H1 (cell line): ENCODE results near the gene TMEM163. TPM values are rescaled to one million over a fixed set of nuclear protein-coding genes. Genes with fewer than 3 reads are reported as not detected.

Experiments
- CTCF ChIA-PET: fragments of 300-600 bp; sonication (Branson Sonifier 250); formaldehyde crosslinking; loops from one replicate; lab custom pipeline; 2021; ENCODE audit not compliant: partially characterized antibody; lab: Charles Lee
- POLR2A ChIA-PET: fragments of 300-600 bp; sonication (Branson Sonifier 250); formaldehyde crosslinking; loops from one replicate; lab custom pipeline; 2021; ENCODE audit warnings: inconsistent platforms; ENCODE audit not compliant: partially characterized antibody; lab: Charles Lee
- DNase-seq, 2 experiments: peaks; one replicate each; pipeline versions ENCODE4 v3.0.0 to v3.0.0-alpha.2; 2010 to 2022; ENCODE audit warnings: low spot score in 2 of 2, low read depth in 1 of 2, mixed read lengths in 1 of 2
- FAIRE-seq: peaks from 2 replicates; lab custom pipeline; 2011; peaks lifted over from hg19 to GRCh38; lab: Jason Lieb, UNC
- H2AFZ ChIP-seq: 2 replicates; pipeline ENCODE4 v1.8.1; 2012; ENCODE audit warnings: low read length, inconsistent platforms
- H2AK5ac ChIP-seq: 2 replicates; pipeline ENCODE4 v1.6.1; 2013; ENCODE audit warnings: low read depth, low read length
- H2BK120ac ChIP-seq: replicated peaks from 2 replicates; pipeline ENCODE3; 2013; ENCODE audit warnings: low read depth, low read length, inconsistent platforms
- H2BK12ac ChIP-seq: 2 replicates; pipeline ENCODE4 v1.6.1; 2013; ENCODE audit warnings: low read depth, low read length
- H2BK15ac ChIP-seq: 2 replicates; pipeline ENCODE4 v1.6.1; 2013; ENCODE audit warnings: low read length
- H2BK20ac ChIP-seq: 2 replicates; pipeline ENCODE4 v1.6.1; 2013; ENCODE audit warnings: low read length
- H2BK5ac ChIP-seq: 2 replicates; pipeline ENCODE4 v1.6.1; 2013; ENCODE audit warnings: low read depth, low read length
- H3K14ac ChIP-seq: 2 replicates; pipeline ENCODE4 v1.6.1; 2013; ENCODE audit warnings: inconsistent platforms; ENCODE audit not compliant: insufficient read length
- H3K18ac ChIP-seq: 2 replicates; pipeline ENCODE4 v1.6.1; 2013; ENCODE audit warnings: low read length; ENCODE audit errors: extremely low read depth
- H3K23ac ChIP-seq: 2 replicates; pipeline ENCODE4 v1.6.1; 2013; ENCODE audit warnings: inconsistent platforms; ENCODE audit not compliant: insufficient read length
- H3K23me2 ChIP-seq: 2 replicates; pipeline ENCODE4 v1.6.1; 2013; ENCODE audit warnings: low read depth, low read length
- H3K27ac ChIP-seq: 2 replicates; pipeline ENCODE4 v1.6.1; 2011; ENCODE audit warnings: low read depth, low read length, inconsistent platforms
- H3K27me3 ChIP-seq, 4 experiments: replicated peaks in 1 of 4; 1 replicate in 1 of 4; 2 replicates in 3 of 4; pipeline versions ENCODE4 v1.6.1 to v1.8.1; 2011 to 2013; ENCODE audit warnings: low read length in 3 of 4, mild to moderate bottlenecking in 3 of 4, inconsistent platforms in 2 of 4, mixed read lengths in 2 of 4, moderate library complexity in 1 of 4; ENCODE audit not compliant: control insufficient read depth in 3 of 4, insufficient read depth in 3 of 4; ENCODE audit errors: extremely low read depth in 1 of 4
- H3K36me3 ChIP-seq, 4 experiments: 2 replicates each; pipeline versions ENCODE4 v1.6.1 to v1.8.1; 2011 to 2013; ENCODE audit warnings: mild to moderate bottlenecking in 4 of 4, low read length in 3 of 4, moderate library complexity in 2 of 4, control low read depth in 1 of 4, inconsistent platforms in 1 of 4; ENCODE audit not compliant: insufficient read depth in 4 of 4, control insufficient read depth in 2 of 4
- H3K4ac ChIP-seq: replicated peaks from 2 replicates; pipeline ENCODE3; 2013; ENCODE audit warnings: low read length, low read depth, mixed read lengths, inconsistent platforms; ENCODE audit not compliant: insufficient read length
- H3K4me1 ChIP-seq, 4 experiments: replicated peaks in 1 of 4; 1 replicate in 1 of 4; 2 replicates in 3 of 4; pipeline versions ENCODE4 v1.6.1 to v1.8.1; 2011 to 2013; ENCODE audit warnings: low read length in 3 of 4, inconsistent platforms in 2 of 4, mixed read lengths in 1 of 4; ENCODE audit not compliant: insufficient read depth in 4 of 4, control insufficient read depth in 3 of 4
- H3K4me2 ChIP-seq, 2 experiments: 2 replicates each; pipeline versions ENCODE4 v1.6.1 to v1.8.1; 2011 to 2013; ENCODE audit warnings: low read depth in 2 of 2, low read length in 2 of 2, control low read depth in 1 of 2, inconsistent platforms in 1 of 2, mild to moderate bottlenecking in 1 of 2; ENCODE audit not compliant: insufficient read depth in 1 of 2
- H3K4me3 ChIP-seq, 4 experiments: fragments of 200-600, 300-600 bp in 1 of 4; sonication (generic), shearing (Covaris generic), sonication (Bioruptor Twin) in 1 of 4; 2 replicates each; pipeline versions ENCODE4 v1.5.1 to v1.8.1; 2011 to 2016; ENCODE audit warnings: low read length in 4 of 4, low read depth in 3 of 4, control low read depth in 2 of 4, inconsistent platforms in 2 of 4, mild to moderate bottlenecking in 2 of 4, mixed read lengths in 1 of 4, moderate library complexity in 1 of 4; ENCODE audit not compliant: insufficient read depth in 2 of 4; ENCODE audit errors: extremely low read depth in 1 of 4
- H3K56ac ChIP-seq: replicated peaks from 2 replicates; pipeline ENCODE3; 2013; ENCODE audit warnings: low read depth, mild to moderate bottlenecking, mixed read lengths, low read length, inconsistent platforms; ENCODE audit not compliant: insufficient read length
- H3K79me1 ChIP-seq: 2 replicates; pipeline ENCODE4 v1.6.1; 2013; ENCODE audit warnings: low read depth, low read length, control low read depth
- H3K79me2 ChIP-seq, 2 experiments: 2 replicates each; pipeline versions ENCODE4 v1.6.1 to v1.8.1; 2012 to 2013; ENCODE audit warnings: low read length in 2 of 2, mild to moderate bottlenecking in 2 of 2, inconsistent platforms in 1 of 2; ENCODE audit not compliant: insufficient read depth in 2 of 2, control insufficient read depth in 1 of 2
- H3K9ac ChIP-seq, 4 experiments: replicated peaks in 1 of 4; 1 replicate in 1 of 4; 2 replicates in 3 of 4; pipeline versions ENCODE4 v1.6.1 to v1.8.1; 2011 to 2013; ENCODE audit warnings: low read depth in 3 of 4, low read length in 3 of 4, control low read depth in 2 of 4, mild to moderate bottlenecking in 2 of 4, moderate library complexity in 2 of 4, inconsistent platforms in 1 of 4; ENCODE audit errors: extremely low read depth in 1 of 4
- H3K9me3 ChIP-seq, 2 experiments: 2 replicates each; pipeline versions ENCODE4 v1.6.1 to v1.8.1; 2012 to 2013; ENCODE audit warnings: mild to moderate bottlenecking in 2 of 2, moderate library complexity in 2 of 2, control low read depth in 1 of 2, inconsistent platforms in 1 of 2, low read depth in 1 of 2, low read length in 1 of 2, mixed read lengths in 1 of 2; ENCODE audit not compliant: insufficient read depth in 2 of 2
- H4K20me1 ChIP-seq, 2 experiments: replicated peaks in 1 of 2; 2 replicates each; pipeline versions ENCODE3 to v1.8.1; 2011 to 2013; ENCODE audit warnings: inconsistent platforms in 2 of 2, low read length in 2 of 2, mild to moderate bottlenecking in 1 of 2; ENCODE audit not compliant: insufficient read depth in 2 of 2, control insufficient read depth in 1 of 2
- H4K5ac ChIP-seq: 2 replicates; pipeline ENCODE4 v1.6.1; 2013; ENCODE audit warnings: low read length, low read depth, mixed read lengths, inconsistent platforms; ENCODE audit not compliant: insufficient read length
- H4K8ac ChIP-seq: 2 replicates; pipeline ENCODE4 v1.8.0; 2013; ENCODE audit warnings: mild to moderate bottlenecking, moderate library complexity, low read length, inconsistent platforms; ENCODE audit not compliant: insufficient read depth; ENCODE audit errors: extremely low read depth
- H4K91ac ChIP-seq: replicated peaks from 2 replicates; pipeline ENCODE3; 2013; ENCODE audit warnings: low read length, mixed read lengths, inconsistent platforms; ENCODE audit not compliant: insufficient read length
- CTBP2 ChIP-seq: IDR thresholded peaks from 2 replicates; pipeline ENCODE4 v1.7.0; 2011; ENCODE audit warnings: borderline replicate concordance, mild to moderate bottlenecking, moderate library complexity, mixed read lengths, low read length; ENCODE audit not compliant: insufficient read depth, insufficient read length
- JUND ChIP-seq: IDR thresholded peaks from 2 replicates; pipeline ENCODE4 v1.6.1; 2011; ENCODE audit warnings: mild to moderate bottlenecking, improper control_type of control experiment, low read length
- KDM5A ChIP-seq: fragments of 200-600 bp; IDR thresholded peaks from 2 replicates; pipeline ENCODE4 v1.7.1; 2012; ENCODE audit warnings: mild to moderate bottlenecking, low read length, inconsistent platforms, mixed read lengths
- MAX ChIP-seq: IDR thresholded peaks from 2 replicates; pipeline ENCODE4 v1.6.1; 2012; ENCODE audit warnings: inconsistent platforms
- WGBS, 2 experiments: shearing (Covaris generic) in 1 of 2; methylation state at CpG; one replicate each; pipeline versions ENCODE4 v1.1.6 to v1.1.7; 2013 to 2015; ENCODE audit warnings: low lambda C conversion rate in 2 of 2, mixed read lengths in 2 of 2, inconsistent platforms in 1 of 2, low coverage in 1 of 2, missing lambda C conversion rate in 1 of 2; ENCODE audit not compliant: insufficient replicate concordance in 2 of 2, insufficient coverage in 1 of 2, insufficient read length in 1 of 2; ENCODE audit errors: extremely low coverage in 1 of 2, missing lambda C conversion rate in 1 of 2; 5-methylcytosine and 5-hydroxymethylcytosine counted together
- polyA plus RNA-seq, 7 experiments: library from polyadenylated mRNA; depleted of rRNA in 3 of 7; stranded (reverse) in 5 of 7; unstranded in 2 of 7; fragments of >200 nt in 5 of 7; fragments of 200-250 nt in 2 of 7; gene quantifications; 1 replicate in 5 of 7; 2 replicates in 1 of 7; 4 replicates in 1 of 7; pipeline versions ENCODE4 v1.2.1 to v1.2.3, GENCODE V29; 2011 to 2013; ENCODE audit warnings: missing spikeins in 2 of 7, mixed read lengths in 2 of 7
- total RNA-seq: library from RNA; stranded (reverse); fragmentation: NEBNext Ultra II Directional; extraction: Animal tissue kit (Norgen Biotek cat#: 25700); gene quantifications from 2 replicates; pipeline ENCODE4 v1.2.1, GENCODE V29; 2021

TMEM163 gene
- total and polyA plus RNA-seq, 2 of the 8 experiments (the other 6 are each of a cell fraction or from before 2014, with no cell fraction given), result 2.8 to 3.2 TPM

GRCh38 chr2:134504586-134505336 is 214.0 kb downstream of the TMEM163 start:
- Histone ChIP-seq H4K91ac (no peak overlapping the region), H2AK5ac (no peak overlapping the region), H3K4me2 (no peak overlapping the region), H4K20me1 (no peaks in the 10 kb centered on the region), H3K4me1 (peaks cover 0 to 3% (median 0%) of the 10 kb centered on the region in 4 experiments; a peak in 4 of 7 replicates), H3K36me3 (no peaks in the 10 kb centered on the region), H3K9me3 (no peaks in the 10 kb centered on the region), H4K8ac (no peak overlapping the region), H2BK15ac (no peak overlapping the region), H4K5ac (no peak overlapping the region), H3K56ac (no peak overlapping the region), H3K9ac (no peak overlapping the region), H3K23ac (no peak overlapping the region), H3K79me2 (no peaks in the 10 kb centered on the region), H2BK120ac (no peak overlapping the region), H3K27ac (no peak overlapping the region), H3K18ac (no peak overlapping the region), H3K4me3 (no peak overlapping the region), H3K27me3 (no peaks in the 10 kb centered on the region), H3K4ac (no peak overlapping the region), H2BK12ac (no peak overlapping the region), H2BK5ac (no peak overlapping the region), H3K23me2 (peaks cover 4% of the 10 kb centered on the region; the same call in 1 of the 2 replicates), H3K14ac (no peak overlapping the region), H3K79me1 (no peaks in the 10 kb centered on the region), H2AFZ (no peak overlapping the region), H2BK20ac (no peak overlapping the region)
- WGBS, 2 experiments, result 94% methylated on average over 5 of the region's 5 CpGs; no CpG with 5 or more reads in 1 of the 2 experiments
- TF ChIP-seq JUND (no peak), CTBP2 (no peak), KDM5A (no peak), MAX (no peak)
- POLR2A ChIA-PET, result no interaction called here
- CTCF ChIA-PET, result interaction anchor here (1.2 kb wide), 1 partner anchor 21 kb away, joined by 3 read pairs; no protein-coding TSS in a partner anchor
- FAIRE-seq (no peak), DNase-seq (no peak)
